HepG2 (cell line): Measurements from ENCODE around the gene KRTAP12-3. TPM values are rescaled to one million over a fixed set of nuclear protein-coding genes. Genes with fewer than 3 reads are reported as not detected.

Source experiments
- ATAC-seq: fragments of 200-7000 bp; cut with Tn5 transposase; 3 replicates; pipeline ENCODE4 v1.9.1; 2020; ENCODE audit warnings: mild to moderate bottlenecking, moderate library complexity
- BruUV-seq: library from RNA; stranded (reverse); fragments of 400-500 nt; replicated peaks from 2 replicates; lab custom pipeline; 2021; lab: Mats Ljungman, UMichigan
- CTCF ChIA-PET: fragments of 300-600 bp; formaldehyde crosslinking; extraction: SDS; loops from one replicate; lab custom pipeline; 2021; ENCODE audit warnings: low total read pairs, inconsistent platforms, low intra/inter-chr PET ratio; lab: Yijun Ruan, JAX
- POLR2A ChIA-PET: fragments of 350-600 bp; sonication (Branson Sonifier 250); formaldehyde crosslinking; loops from one replicate; lab custom pipeline; 2020; ENCODE audit warnings: antibody characterized with exemption, inconsistent platforms; lab: Yijun Ruan, JAX
- DNase-seq: peaks from one replicate; pipeline ENCODE4 v3.0.0-alpha.2; 2015; ENCODE audit warnings: low spot score
- FAIRE-seq: peaks from 3 replicates; lab custom pipeline; 2011; peaks lifted over from hg19 to GRCh38; lab: Jason Lieb, UNC
- H2AFZ ChIP-seq: one replicate; pipeline ENCODE4 v1.6.1; 2011; ENCODE audit warnings: low read length, inconsistent platforms
- H3K27ac ChIP-seq: fragments of 300-600 bp; 3 replicates; pipeline ENCODE4 v1.8.0; 2011; ENCODE audit warnings: mixed run types, mild to moderate bottlenecking, mixed read lengths, low read length, inconsistent platforms; ENCODE audit not compliant: insufficient read depth; ENCODE audit errors: extremely low read length
- H3K27me3 ChIP-seq, 2 experiments: fragments of 200-600 bp in 1 of 2; 2 replicates in 1 of 2; 3 replicates in 1 of 2; pipeline versions ENCODE4 v1.6.0 to v1.8.0; 2011; ENCODE audit warnings: low read length in 2 of 2, mild to moderate bottlenecking in 2 of 2, moderate library complexity in 2 of 2, inconsistent platforms in 1 of 2; ENCODE audit not compliant: insufficient read depth in 2 of 2, control insufficient read depth in 1 of 2
- H3K36me3 ChIP-seq, 2 experiments: fragments of 200-600 bp in 1 of 2; replicated peaks in 1 of 2; 2 replicates in 1 of 2; 3 replicates in 1 of 2; pipeline versions ENCODE4 v1.5.1 to v1.8.0; 2011; ENCODE audit warnings: low read length in 2 of 2, inconsistent platforms in 1 of 2; ENCODE audit not compliant: insufficient read depth in 2 of 2, control insufficient read depth in 1 of 2
- H3K4me1 ChIP-seq: 2 replicates; pipeline ENCODE4 v1.5.1; 2012; ENCODE audit warnings: low read length, inconsistent platforms; ENCODE audit not compliant: insufficient read depth
- H3K4me2 ChIP-seq: 2 replicates; pipeline ENCODE4 v1.6.0; 2011; ENCODE audit warnings: low read depth, low read length, inconsistent platforms
- H3K4me3 ChIP-seq, 3 experiments: fragments of 200-600 bp in 1 of 3; sonication (generic), shearing (Covaris generic) in 1 of 3; replicated peaks in 1 of 3; 2 replicates each; pipeline ENCODE4 v1.5.1; 2011 to 2016; ENCODE audit warnings: low read length in 3 of 3, inconsistent platforms in 2 of 3, low read depth in 2 of 3, mild to moderate bottlenecking in 2 of 3, control low read depth in 1 of 3, mixed read lengths in 1 of 3; ENCODE audit not compliant: insufficient read depth in 1 of 3
- H3K79me2 ChIP-seq: one replicate; pipeline ENCODE4 v1.6.1; 2011; ENCODE audit warnings: low read length, inconsistent platforms; ENCODE audit not compliant: insufficient read depth
- H3K9ac ChIP-seq: 2 replicates; pipeline ENCODE4 v1.6.0; 2011; ENCODE audit warnings: mild to moderate bottlenecking, low read depth, low read length, inconsistent platforms; ENCODE audit not compliant: insufficient read depth
- H3K9me3 ChIP-seq: 2 replicates; pipeline ENCODE4 v1.5.1; 2012; ENCODE audit warnings: mild to moderate bottlenecking, low read length
- H4K20me1 ChIP-seq: 2 replicates; pipeline ENCODE4 v1.6.0; 2011; ENCODE audit warnings: inconsistent platforms, mild to moderate bottlenecking, low read length, moderate library complexity; ENCODE audit not compliant: insufficient read depth
- CENPX ChIP-seq: sonication (generic); formaldehyde crosslinking; IDR thresholded peaks from 2 replicates; pipeline ENCODE4 v1.9.0; 2021; ENCODE audit warnings: mild to moderate bottlenecking, missing genetic modification reagents, moderate library complexity
- DRAP1 ChIP-seq: IDR thresholded peaks from 2 replicates; pipeline ENCODE4 v1.6.1; 2016; ENCODE audit warnings: missing genetic modification reagents, missing compliant biosample characterization
- GABPA ChIP-seq, 2 experiments: IDR thresholded peaks; 2 replicates each; pipeline ENCODE4 v1.6.1; 2011 to 2016; ENCODE audit warnings: low read depth in 2 of 2, low read length in 1 of 2, missing biosample characterization in 1 of 2, missing genetic modification characterization in 1 of 2
- HINFP ChIP-seq: sonication (generic); formaldehyde crosslinking; IDR thresholded peaks from 2 replicates; pipeline ENCODE4 v1.4.0; 2020; ENCODE audit warnings: low read depth, mild to moderate bottlenecking, missing genetic modification reagents
- IKZF4 ChIP-seq: sonication (generic); formaldehyde crosslinking; IDR thresholded peaks from 2 replicates; pipeline ENCODE4 v1.5.1; 2020; ENCODE audit warnings: borderline replicate concordance, mild to moderate bottlenecking, low read depth, missing genetic modification reagents; ENCODE audit errors: not compliant biosample characterization
- XBP1 ChIP-seq: sonication (generic); formaldehyde crosslinking; IDR thresholded peaks from 2 replicates; pipeline ENCODE4 v1.5.0; 2020; ENCODE audit warnings: missing genetic modification reagents
- ZMAT5 ChIP-seq: sonication (generic); formaldehyde crosslinking; IDR thresholded peaks from 2 replicates; pipeline ENCODE4 v1.5.0; 2020; ENCODE audit warnings: mild to moderate bottlenecking, low read depth, missing genetic modification reagents, borderline replicate concordance
- ZNF101 ChIP-seq: sonication (generic); formaldehyde crosslinking; IDR thresholded peaks from 2 replicates; pipeline ENCODE4 v1.4.0; 2020; ENCODE audit warnings: mild to moderate bottlenecking, low read depth, missing genetic modification reagents, borderline replicate concordance
- ZNF30 ChIP-seq: sonication (generic); formaldehyde crosslinking; IDR thresholded peaks from 2 replicates; pipeline ENCODE4 v1.5.0; 2020; ENCODE audit warnings: mild to moderate bottlenecking, missing genetic modification reagents
- ZNF326 ChIP-seq: sonication (generic); formaldehyde crosslinking; IDR thresholded peaks from 2 replicates; pipeline ENCODE4 v1.4.0; 2020; ENCODE audit warnings: missing genetic modification reagents, borderline replicate concordance
- ZSCAN5A ChIP-seq: sonication (generic); formaldehyde crosslinking; IDR thresholded peaks from 2 replicates; pipeline ENCODE4 v1.8.0; 2022; ENCODE audit warnings: mild to moderate bottlenecking, missing genetic modification reagents, borderline replicate concordance
- WGBS: methylation state at CpG from one replicate; pipeline ENCODE4 v1.1.6; 2017; ENCODE audit warnings: low lambda C conversion rate; 5-methylcytosine and 5-hydroxymethylcytosine counted together
- in situ Hi-C: cut with HindIII; loops from 2 replicates; pipeline ENCODE4 v1.10.0; 2017; ENCODE audit warnings: low pct_unique_long_range_greater_than_20kb; ENCODE audit not compliant: extremely low pct_ligation_motif_present
- intact Hi-C: fragments of 100-400 bp; cut with micrococcal nuclease; formaldehyde crosslinking; loops from one replicate; pipeline ENCODE4 v1.10.0; 2022; ENCODE audit not compliant: unreplicated experiment
- polyA plus RNA-seq, 8 experiments: library from polyadenylated mRNA; depleted of rRNA in 3 of 8; stranded (reverse) in 7 of 8; unstranded in 1 of 8; fragments of >200 nt; fragmentation: Illumina TruSeq in 4 of 8; extraction: Trizol in 4 of 8; gene quantifications; 2 replicates each; pipeline versions ENCODE4 v1.2.1 to v1.2.3, GENCODE V29; 2011 to 2016; ENCODE audit warnings: low read depth in 4 of 8, missing spikeins in 1 of 8, mixed read lengths in 1 of 8; ENCODE audit not compliant: insufficient read depth in 1 of 8
- total RNA-seq, 5 experiments: library from RNA; depleted of rRNA; stranded (reverse); fragments of >200 nt; fragmentation: Illumina TruSeq; extraction: Trizol; gene quantifications; 2 replicates each; pipeline ENCODE4 v1.2.3, GENCODE V29; 2016; ENCODE audit warnings: low read depth in 1 of 5

Gene KRTAP12-3
- total and polyA plus RNA-seq, 2 of the 13 experiments (the other 11 are each of a cell fraction or from before 2014, with no cell fraction given) = not detected

- no peak for FAIRE-seq
- CTCF ChIA-PET = no interaction called here
- 65% methylated on average over 8 of the region's 8 CpGs for WGBS
These were observed 10.5 kb upstream of the KRTAP12-3 start for GRCh38 chr21:44647222-44647552.

More at GRCh38 chr21:44647222-44647552, 10.5 kb upstream of the KRTAP12-3 start:
- Histone ChIP-seq H3K36me3 (no peaks in the 10 kb centered on the region), H2AFZ (no peak overlapping the region), H3K4me3 (no peak overlapping the region), H3K4me1 (no peaks in the 10 kb centered on the region), H3K79me2 (no peaks in the 10 kb centered on the region), H3K4me2 (no peak overlapping the region), H3K27ac (no peak overlapping the region), H3K9me3 (peaks cover 22% of the 10 kb centered on the region), H3K9ac (no peak overlapping the region), H4K20me1 (no peaks in the 10 kb centered on the region), H3K27me3 (peaks cover 3 to 30% of the 10 kb centered on the region in 2 experiments; a peak in 4 of 5 replicates)
- no peak for TF ChIP-seq ZNF30 (CRISPR knock-in tag)
- no peak for TF ChIP-seq CENPX (CRISPR knock-in tag)
- TF ChIP-seq DRAP1 (CRISPR knock-in tag) = no peak
- no peak for TF ChIP-seq XBP1
- TF ChIP-seq IKZF4 (CRISPR knock-in tag) = no peak
- TF ChIP-seq GABPA (IDR thresholded peaks at IDR 0.05; ENCODE audit: low read depth, low read length) = no peak
- no peak for TF ChIP-seq GABPA (CRISPR knock-in tag; IDR thresholded peaks at IDR 0.05; ENCODE audit: low read depth)
- TF ChIP-seq ZNF326 (CRISPR knock-in tag) = no peak
- no peak for TF ChIP-seq HINFP
- no peak for TF ChIP-seq ZNF101
- no peak for TF ChIP-seq ZSCAN5A (CRISPR knock-in tag)
- no peak for TF ChIP-seq ZMAT5 (CRISPR knock-in tag)
- intact Hi-C loops (no loop called here), in situ Hi-C loops (no loop called here)
- no peak for ATAC-seq
- BruUV-seq = no TSS peak
- POLR2A ChIA-PET = no interaction called here
- DNase-seq = no peak
